Astrocyte (in vitro differentiated cells and primary cell): ENCODE data around the gene CXXC4.

Experiments used
- CTCF ChIP-seq: IDR thresholded peaks from 2 replicates; pipeline ENCODE4 v1.5.1; 2011; ENCODE audit warnings: low read depth, mild to moderate bottlenecking, inconsistent platforms, low read length, moderate library complexity; ENCODE audit not compliant: insufficient read depth
- EZH2 ChIP-seq: IDR thresholded peaks from 2 replicates; pipeline ENCODE4 v1.6.1; 2012; ENCODE audit warnings: mild to moderate bottlenecking, low read length, inconsistent platforms; ENCODE audit not compliant: insufficient read depth

- TF ChIP-seq CTCF (no peak), EZH2 (no peak)
Measured at GRCh38 chr4:104457308-104457981, 37.2 kb downstream of the CXXC4 start.
